Jurkat, Clone E6-1 (cell line): Measurements from ENCODE around the gene GALNT16.

Experiments used
- DNase-seq: peaks from one replicate; pipeline ENCODE4 v3.0.0-alpha.2; 2011; ENCODE audit warnings: low read depth, low spot score
- H3K4me3 ChIP-seq: 2 replicates; pipeline ENCODE4 v1.5.1; 2011; ENCODE audit warnings: mild to moderate bottlenecking, low read length, control low read depth, moderate library complexity

The GALNT16 gene

GRCh38 chr14:69354383-69355153 is 94.6 kb downstream of the GALNT16 start:
- no peak for DNase-seq
- no peak overlapping the region for H3K4me3 ChIP-seq

- H3K4me3 ChIP-seq, result no peak overlapping the region
- DNase-seq, result no peak
Measured at GRCh38 chr14:69355154-69355597, 95.2 kb downstream of the GALNT16 start.

GRCh38 chr14:69355607-69356281 is 95.8 kb downstream of the GALNT16 start:
- no peak overlapping the region for H3K4me3 ChIP-seq
- no peak for DNase-seq

- no peak overlapping the region for H3K4me3 ChIP-seq
- DNase-seq, result no peak
Measured at GRCh38 chr14:69356903-69357543, 97.1 kb downstream of the GALNT16 start.

GRCh38 chr14:69357544-69358200 is 97.7 kb downstream of the GALNT16 start:
- DNase-seq, result no peak
- H3K4me3 ChIP-seq, result no peak overlapping the region

- no peak overlapping the region for H3K4me3 ChIP-seq
- DNase-seq, result no peak
Measured at GRCh38 chr14:69358233-69358963, 98.4 kb downstream of the GALNT16 start.

GRCh38 chr14:69358966-69359365 is 99.0 kb downstream of the GALNT16 start:
- no peak for DNase-seq
- no peak overlapping the region for H3K4me3 ChIP-seq

GRCh38 chr14:69360438-69361108 is 100.6 kb downstream of the GALNT16 start:
- no peak for DNase-seq
- H3K4me3 ChIP-seq, result no peak overlapping the region

- DNase-seq, result no peak
- no peak overlapping the region for H3K4me3 ChIP-seq
Measured at GRCh38 chr14:69363055-69363454, 103.1 kb downstream of the GALNT16 start.

GRCh38 chr14:69363964-69364363 is 104.0 kb downstream of the GALNT16 start:
- no peak overlapping the region for H3K4me3 ChIP-seq
- DNase-seq, result no peak

- no peak overlapping the region for H3K4me3 ChIP-seq
- no peak for DNase-seq
Measured at GRCh38 chr14:69364378-69364777, 104.4 kb downstream of the GALNT16 start.

GRCh38 chr14:69366069-69366468 is 106.1 kb downstream of the GALNT16 start:
- H3K4me3 ChIP-seq, result no peak overlapping the region
- no peak for DNase-seq

- no peak for DNase-seq
- no peak overlapping the region for H3K4me3 ChIP-seq
Measured at GRCh38 chr14:69366761-69367160, 106.8 kb downstream of the GALNT16 start.

GRCh38 chr14:69368381-69368780 is 108.4 kb downstream of the GALNT16 start:
- no peak for DNase-seq
- H3K4me3 ChIP-seq, result no peak overlapping the region

- no peak overlapping the region for H3K4me3 ChIP-seq
- no peak for DNase-seq
Measured at GRCh38 chr14:69370061-69370460, 110.1 kb downstream of the GALNT16 start.

- no peak overlapping the region for H3K4me3 ChIP-seq
Measured at GRCh38 chr14:69372146-69372545, 112.2 kb downstream of the GALNT16 start.

GRCh38 chr14:69373104-69373503 is 113.1 kb downstream of the GALNT16 start:
- H3K4me3 ChIP-seq, result no peak overlapping the region
- no peak for DNase-seq

More at GRCh38 chr14:69372146-69372545, 112.2 kb downstream of the GALNT16 start:
- no peak for DNase-seq

GRCh38 chr14:69374235-69374634 is 114.3 kb downstream of the GALNT16 start:
- no peak for DNase-seq
- H3K4me3 ChIP-seq, result no peak overlapping the region
